A549 treated with ZK216348 at 1 μM for 4 hours (cell line): ENCODE data around the gene WNT6. TPM values are rescaled to one million over a fixed set of nuclear protein-coding genes. Genes with fewer than 3 reads are reported as not detected.

Experiments
- total RNA-seq: library from RNA; stranded (reverse); fragments of 200-300 nt; extraction: Qiagen RNA extraction; gene quantifications from 5 replicates; pipeline ENCODE4 v1.2.3, GENCODE V29; 2022; ENCODE audit warnings: low read depth

The WNT6 gene
- total RNA-seq: 0.08 to 0.21 TPM (median 0.14 TPM) in 3 of 5 replicates, not detected in the others

DNA sequence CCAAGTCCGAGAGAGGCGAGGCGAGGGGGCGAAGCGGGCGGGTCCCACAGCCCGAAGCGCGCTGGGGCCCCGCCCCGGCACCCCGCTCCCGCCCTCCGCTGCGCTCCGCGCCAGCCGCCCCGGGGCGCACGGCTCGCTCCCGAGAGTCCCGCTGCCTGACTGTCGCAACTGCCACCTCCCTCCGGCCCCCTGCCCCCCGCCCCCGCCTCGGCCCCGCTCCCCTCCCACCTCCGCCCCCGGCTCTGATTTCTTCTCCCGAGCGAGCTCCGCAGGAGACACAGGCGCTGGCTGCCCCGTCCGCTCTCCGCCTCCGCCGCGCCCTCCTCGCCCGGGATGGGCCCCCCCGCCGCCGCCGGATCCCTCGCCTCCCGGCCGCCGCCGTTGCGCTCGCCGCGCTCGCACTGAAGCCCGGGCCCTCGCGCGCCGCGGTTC is at the start of gene WNT6:
Gene WNT6, plus strand, starts transcription at position 250 of the 432 bp plus-strand sequence. CDS start 233 bp downstream, outside the sequence.

DNA sequence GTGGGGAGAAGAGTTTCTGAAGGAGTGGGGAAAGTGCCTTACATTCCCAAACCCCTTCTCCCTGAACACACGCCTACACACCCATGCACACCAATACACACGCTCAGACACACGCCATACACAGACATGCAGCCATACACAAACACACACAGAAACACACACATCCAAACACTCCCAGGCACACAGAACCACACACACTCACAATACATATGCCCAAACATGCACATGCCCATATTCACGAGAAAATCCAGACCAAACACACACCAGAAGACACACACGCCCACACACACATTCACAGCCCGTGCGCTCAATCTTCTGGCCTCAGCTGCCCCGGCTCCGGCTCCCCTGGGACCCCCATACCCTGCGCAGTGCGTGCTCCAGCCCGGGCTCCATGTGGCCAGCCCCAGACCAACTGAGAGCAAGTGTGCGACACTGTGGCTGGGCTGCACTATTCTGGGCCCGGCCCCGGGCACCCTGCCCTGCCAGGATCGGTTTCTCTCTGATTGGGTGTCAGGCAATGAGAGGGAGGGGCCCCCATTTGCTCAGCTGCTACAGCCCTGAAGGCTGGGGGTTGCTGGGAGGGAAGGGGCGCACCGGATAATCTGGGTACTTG is 28.1 kb upstream of the WNT6 start, which contains the start of gene PRKAG3:
Gene PRKAG3, minus strand, starts transcription at position 426 of the 613 bp plus-strand sequence.

DNA sequence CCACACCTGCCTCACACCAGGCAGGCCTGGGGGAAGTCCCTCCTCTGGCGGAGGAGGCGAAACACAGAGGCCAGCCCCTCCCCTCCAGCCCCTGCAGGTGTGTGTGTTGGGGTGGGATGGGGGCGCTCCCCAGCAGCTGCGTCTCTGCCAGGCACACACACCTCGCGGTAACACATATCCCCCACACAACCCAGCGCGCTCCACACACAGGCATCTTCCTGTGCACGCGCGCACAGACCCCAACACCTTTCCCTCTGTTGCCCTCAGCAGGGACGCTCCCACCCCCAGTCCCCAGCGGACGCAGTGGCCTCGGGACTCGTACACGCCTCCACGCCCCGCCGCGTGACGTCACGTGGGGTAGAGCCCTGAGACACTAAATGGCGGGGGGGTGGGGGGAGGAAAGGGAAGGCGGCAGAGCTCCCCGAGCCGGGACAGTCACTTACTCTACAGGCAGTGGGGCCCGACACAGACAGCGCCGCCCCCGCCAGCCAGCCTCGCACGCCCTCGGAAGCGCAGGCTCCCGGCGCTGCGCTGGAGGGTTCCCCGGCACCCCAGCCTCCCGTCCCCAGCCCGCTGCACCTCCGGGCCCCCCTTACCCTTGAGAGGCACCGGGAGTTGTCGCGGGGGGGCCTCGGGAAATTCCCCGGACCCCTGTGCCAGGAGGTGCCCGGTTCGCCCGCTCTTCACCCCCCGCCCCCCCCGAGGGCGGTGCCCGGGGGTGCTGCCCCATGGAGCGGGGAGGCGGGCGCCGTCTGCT is 20.7 kb downstream of the WNT6 start, which contains the start of gene WNT10A:
Gene WNT10A, plus strand, starts transcription at position 751 of the 757 bp plus-strand sequence. CDS start 144 bp downstream, outside the sequence.

Other genes with a start within 250 kb of the WNT6 start
- gene ZNF142, start 200.2 kb upstream of the WNT6 start, total RNA-seq: 10.6 to 21.6 TPM (median 17.0 TPM) in 5 replicates
- gene BCS1L, start 200.1 kb upstream of the WNT6 start, total RNA-seq: 32.8 to 52.6 TPM (median 44.7 TPM) in 5 replicates
- 44.9 to 53.4 TPM (median 48.5 TPM) in 5 replicates for gene RNF25, start 187.8 kb upstream of the WNT6 start, total RNA-seq
- gene STK36, start 187.7 kb upstream of the WNT6 start, total RNA-seq: 7.2 to 17.3 TPM (median 13.8 TPM) in 5 replicates
- 26.7 to 30.8 TPM (median 27.5 TPM) in 5 replicates for gene TTLL4, start 149.0 kb upstream of the WNT6 start, total RNA-seq
- gene CYP27A1, start 77.7 kb upstream of the WNT6 start, total RNA-seq: 0.17 to 0.20 TPM (median 0.17 TPM) in 3 of 5 replicates, not detected in the others
- gene PRKAG3, start 28.0 kb upstream of the WNT6 start, total RNA-seq: not detected in 5 replicates
- gene WNT10A, start 21.0 kb downstream of the WNT6 start, total RNA-seq: 0.19 to 0.31 TPM in 2 of 5 replicates, not detected in the others
- gene CDK5R2, start 99.9 kb downstream of the WNT6 start, total RNA-seq: 2.3 to 4.7 TPM (median 3.8 TPM) in 5 replicates
- gene FEV, start 125.4 kb downstream of the WNT6 start, total RNA-seq: not detected in 5 replicates
- gene CRYBA2, start 133.6 kb downstream of the WNT6 start, total RNA-seq: not detected in 5 replicates
- gene CFAP65, start 181.7 kb downstream of the WNT6 start, total RNA-seq: 0.11 to 0.23 TPM (median 0.18 TPM) in 5 replicates
- gene IHH, start 201.1 kb downstream of the WNT6 start, total RNA-seq: 0.25 to 0.47 TPM (median 0.37 TPM) in 4 of 5 replicates, not detected in the other